ENCODE data around the gene ZNF385D. TPM values are rescaled to one million over a fixed set of nuclear protein-coding genes. Genes with fewer than 3 reads are reported as not detected.

Gene ZNF385D
- total RNA-seq, 1 donor from 2014 or later = 0.43 TPM

- Mint-ChIP-seq H3K4me3 (ENCODE audit: unreplicated experiment) (no peak overlapping the region), H3K27ac (ENCODE audit: unreplicated experiment) (no peak overlapping the region), H3K4me1 (ENCODE audit: unreplicated experiment) (no peaks in the 10 kb centered on the region), H3K36me3 (ENCODE audit: unreplicated experiment) (no peaks in the 10 kb centered on the region), H3K27me3 (ENCODE audit: unreplicated experiment) (peaks cover 2% of the 10 kb centered on the region), H3K9me3 (ENCODE audit: unreplicated experiment) (no peaks in the 10 kb centered on the region)
- DNase-seq (ENCODE audit: extremely low spot score, unreplicated experiment) = no peak
- TF ChIP-seq CTCF (IDR thresholded peaks at IDR 0.05) = no peak
Observed at GRCh38 chr3:21647961-21648360, 103.0 kb downstream of the ZNF385D start.

DNA sequence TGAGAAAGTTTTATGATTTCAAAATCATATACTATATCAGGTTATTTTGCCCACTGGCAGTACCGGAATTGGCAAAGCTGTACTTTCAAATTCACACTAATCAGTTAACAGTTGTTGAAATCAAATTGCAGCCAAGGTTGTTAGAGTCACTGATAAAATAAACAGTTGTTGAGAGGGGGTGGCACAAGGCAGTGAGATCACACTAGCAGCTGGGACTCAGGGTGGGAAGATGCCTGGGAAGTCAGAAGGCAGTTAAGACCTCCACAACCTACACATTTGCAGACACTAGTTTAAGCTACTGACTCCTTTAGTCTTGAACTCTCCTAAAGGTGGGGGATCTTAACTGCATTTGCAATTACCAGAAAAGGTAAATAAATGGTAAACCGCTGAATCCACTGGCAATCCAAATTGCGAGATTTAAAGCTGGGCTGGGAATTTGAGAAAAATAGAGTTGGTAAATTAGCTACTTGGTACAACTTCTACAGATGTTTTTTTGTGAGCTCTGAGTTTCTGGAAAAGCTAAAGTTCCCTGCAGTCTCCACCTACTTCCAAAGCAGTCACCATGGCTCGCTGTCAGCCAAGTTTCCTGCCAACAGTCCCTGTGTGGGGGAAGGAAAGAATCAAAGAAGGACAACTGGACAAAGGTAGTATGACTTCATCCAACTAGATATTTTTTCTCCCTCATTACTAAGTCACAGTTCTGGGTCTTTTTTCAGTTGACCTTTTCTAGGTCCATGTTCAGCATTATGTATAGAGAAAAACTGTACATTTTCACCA, 105.7 kb downstream of the ZNF385D start:
- H3K4me3 Mint-ChIP-seq (ENCODE audit: unreplicated experiment) = no peak overlapping the region
- H3K27ac Mint-ChIP-seq (ENCODE audit: unreplicated experiment) = no peak overlapping the region
- peaks cover 2% of the 10 kb centered on the region for H3K27me3 Mint-ChIP-seq (ENCODE audit: unreplicated experiment)
- H3K4me1 Mint-ChIP-seq (ENCODE audit: unreplicated experiment) = no peaks in the 10 kb centered on the region
- no peak for DNase-seq (ENCODE audit: extremely low spot score, unreplicated experiment)
- no peaks in the 10 kb centered on the region for H3K9me3 Mint-ChIP-seq (ENCODE audit: unreplicated experiment)
- no peaks in the 10 kb centered on the region for H3K36me3 Mint-ChIP-seq (ENCODE audit: unreplicated experiment)
- TF ChIP-seq CTCF (IDR thresholded peaks at IDR 0.05) = no peak

DNA sequence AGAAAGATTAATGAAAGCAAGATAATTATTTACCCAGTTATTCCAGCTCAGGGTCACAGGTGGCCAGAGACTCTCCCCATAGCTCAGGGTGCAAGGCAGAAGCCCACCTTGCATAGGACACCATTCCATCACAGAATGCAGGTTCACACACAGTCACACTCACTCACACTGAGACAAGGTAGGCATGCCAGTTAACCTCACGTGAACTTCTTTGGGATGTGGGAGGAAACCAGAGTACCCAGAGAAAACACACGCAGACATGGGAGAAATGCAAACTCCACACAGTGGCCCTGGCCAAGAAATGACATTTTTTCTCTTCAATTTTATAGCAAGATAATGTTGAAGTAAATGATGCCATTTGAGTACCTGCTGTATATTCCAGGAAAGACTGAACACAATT, 106.7 kb downstream of the ZNF385D start:
- TF ChIP-seq CTCF (IDR thresholded peaks at IDR 0.05) = no peak

DNA sequence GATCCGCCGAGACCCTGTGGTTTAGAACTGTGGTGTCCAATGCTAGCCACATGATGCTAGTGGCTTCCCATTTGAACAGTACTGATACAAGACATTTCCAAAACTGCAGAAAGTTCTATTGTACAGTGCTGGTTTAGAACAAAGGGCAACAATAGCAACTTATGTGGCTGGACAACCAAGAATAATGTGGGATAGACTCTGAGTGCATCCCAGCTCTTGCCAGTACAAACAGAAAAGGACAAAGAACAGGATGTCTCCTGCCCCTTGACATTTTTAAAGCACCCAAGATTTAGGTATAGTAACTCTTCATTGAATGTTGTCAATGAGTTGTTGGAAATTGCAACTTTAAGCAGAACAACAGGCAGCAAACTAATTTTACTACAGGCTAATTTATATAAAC, 107.3 kb downstream of the ZNF385D start:
- Mint-ChIP-seq H3K27ac (ENCODE audit: unreplicated experiment) (no peak overlapping the region), H3K4me3 (ENCODE audit: unreplicated experiment) (no peak overlapping the region), H3K9me3 (ENCODE audit: unreplicated experiment) (no peaks in the 10 kb centered on the region), H3K36me3 (ENCODE audit: unreplicated experiment) (no peaks in the 10 kb centered on the region), H3K4me1 (ENCODE audit: unreplicated experiment) (no peaks in the 10 kb centered on the region), H3K27me3 (ENCODE audit: unreplicated experiment) (peaks cover 2% of the 10 kb centered on the region)
- TF ChIP-seq CTCF (IDR thresholded peaks at IDR 0.05) = no peak
- no peak for DNase-seq (ENCODE audit: extremely low spot score, unreplicated experiment)

More for the DNA sequence above, 106.7 kb downstream of the ZNF385D start:
- H3K4me3 Mint-ChIP-seq (ENCODE audit: unreplicated experiment) = no peak overlapping the region
- no peak overlapping the region for H3K27ac Mint-ChIP-seq (ENCODE audit: unreplicated experiment)
- no peaks in the 10 kb centered on the region for H3K9me3 Mint-ChIP-seq (ENCODE audit: unreplicated experiment)
- H3K27me3 Mint-ChIP-seq (ENCODE audit: unreplicated experiment) = peaks cover 2% of the 10 kb centered on the region
- no peak for DNase-seq (ENCODE audit: extremely low spot score, unreplicated experiment)
- no peaks in the 10 kb centered on the region for H3K36me3 Mint-ChIP-seq (ENCODE audit: unreplicated experiment)
- no peaks in the 10 kb centered on the region for H3K4me1 Mint-ChIP-seq (ENCODE audit: unreplicated experiment)

GRCh38 chr3:21642433-21642832, 108.6 kb downstream of the ZNF385D start:
- no peaks in the 10 kb centered on the region for H3K36me3 Mint-ChIP-seq (ENCODE audit: unreplicated experiment)
- no peak for DNase-seq (ENCODE audit: extremely low spot score, unreplicated experiment)
- no peak overlapping the region for H3K4me3 Mint-ChIP-seq (ENCODE audit: unreplicated experiment)
- no peak overlapping the region for H3K27ac Mint-ChIP-seq (ENCODE audit: unreplicated experiment)
- no peaks in the 10 kb centered on the region for H3K9me3 Mint-ChIP-seq (ENCODE audit: unreplicated experiment)
- no peaks in the 10 kb centered on the region for H3K4me1 Mint-ChIP-seq (ENCODE audit: unreplicated experiment)
- no peak for TF ChIP-seq CTCF (IDR thresholded peaks at IDR 0.05)
- H3K27me3 Mint-ChIP-seq (ENCODE audit: unreplicated experiment) = peaks cover 4% of the 10 kb centered on the region

Measured in osteocyte (in vitro differentiated cells).